GM12873 (cell line): ENCODE results near the gene CYP2E1.

ENCODE experiments used
- TF ChIP-seq, protein P1 (sequence below): IDR thresholded peaks from 2 replicates; pipeline ENCODE4 v1.5.1; 2012; ENCODE audit warnings: low read depth, mild to moderate bottlenecking, moderate library complexity, low read length, control low read depth; ENCODE audit not compliant: insufficient read depth; ENCODE audit errors: missing control alignments

CYP2E1 gene

DNA sequence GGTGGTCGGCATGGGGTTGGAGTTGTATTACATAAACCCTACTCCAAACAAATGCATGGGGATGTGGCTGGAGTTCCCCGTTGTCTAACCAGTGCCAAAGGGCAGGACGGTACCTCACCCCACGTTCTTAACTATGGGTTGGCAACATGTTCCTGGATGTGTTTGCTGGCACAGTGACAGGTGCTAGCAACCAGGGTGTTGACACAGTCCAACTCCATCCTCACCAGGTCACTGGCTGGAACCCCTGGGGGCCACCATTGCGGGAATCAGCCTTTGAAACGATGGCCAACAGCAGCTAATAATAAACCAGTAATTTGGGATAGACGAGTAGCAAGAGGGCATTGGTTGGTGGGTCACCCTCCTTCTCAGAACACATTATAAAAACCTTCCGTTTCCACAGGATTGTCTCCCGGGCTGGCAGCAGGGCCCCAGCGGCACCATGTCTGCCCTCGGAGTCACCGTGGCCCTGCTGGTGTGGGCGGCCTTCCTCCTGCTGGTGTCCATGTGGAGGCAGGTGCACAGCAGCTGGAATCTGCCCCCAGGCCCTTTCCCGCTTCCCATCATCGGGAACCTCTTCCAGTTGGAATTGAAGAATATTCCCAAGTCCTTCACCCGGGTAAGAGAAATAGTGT is at the start of gene CYP2E1:
Gene CYP2E1, plus strand, starts transcription at position 407 of the 632 bp plus-strand sequence. Its CDS starts 33 bp downstream, at position 440.
- TF ChIP-seq, protein P1, sequence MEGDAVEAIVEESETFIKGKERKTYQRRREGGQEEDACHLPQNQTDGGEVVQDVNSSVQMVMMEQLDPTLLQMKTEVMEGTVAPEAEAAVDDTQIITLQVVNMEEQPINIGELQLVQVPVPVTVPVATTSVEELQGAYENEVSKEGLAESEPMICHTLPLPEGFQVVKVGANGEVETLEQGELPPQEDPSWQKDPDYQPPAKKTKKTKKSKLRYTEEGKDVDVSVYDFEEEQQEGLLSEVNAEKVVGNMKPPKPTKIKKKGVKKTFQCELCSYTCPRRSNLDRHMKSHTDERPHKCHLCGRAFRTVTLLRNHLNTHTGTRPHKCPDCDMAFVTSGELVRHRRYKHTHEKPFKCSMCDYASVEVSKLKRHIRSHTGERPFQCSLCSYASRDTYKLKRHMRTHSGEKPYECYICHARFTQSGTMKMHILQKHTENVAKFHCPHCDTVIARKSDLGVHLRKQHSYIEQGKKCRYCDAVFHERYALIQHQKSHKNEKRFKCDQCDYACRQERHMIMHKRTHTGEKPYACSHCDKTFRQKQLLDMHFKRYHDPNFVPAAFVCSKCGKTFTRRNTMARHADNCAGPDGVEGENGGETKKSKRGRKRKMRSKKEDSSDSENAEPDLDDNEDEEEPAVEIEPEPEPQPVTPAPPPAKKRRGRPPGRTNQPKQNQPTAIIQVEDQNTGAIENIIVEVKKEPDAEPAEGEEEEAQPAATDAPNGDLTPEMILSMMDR, result no peak

DNA sequence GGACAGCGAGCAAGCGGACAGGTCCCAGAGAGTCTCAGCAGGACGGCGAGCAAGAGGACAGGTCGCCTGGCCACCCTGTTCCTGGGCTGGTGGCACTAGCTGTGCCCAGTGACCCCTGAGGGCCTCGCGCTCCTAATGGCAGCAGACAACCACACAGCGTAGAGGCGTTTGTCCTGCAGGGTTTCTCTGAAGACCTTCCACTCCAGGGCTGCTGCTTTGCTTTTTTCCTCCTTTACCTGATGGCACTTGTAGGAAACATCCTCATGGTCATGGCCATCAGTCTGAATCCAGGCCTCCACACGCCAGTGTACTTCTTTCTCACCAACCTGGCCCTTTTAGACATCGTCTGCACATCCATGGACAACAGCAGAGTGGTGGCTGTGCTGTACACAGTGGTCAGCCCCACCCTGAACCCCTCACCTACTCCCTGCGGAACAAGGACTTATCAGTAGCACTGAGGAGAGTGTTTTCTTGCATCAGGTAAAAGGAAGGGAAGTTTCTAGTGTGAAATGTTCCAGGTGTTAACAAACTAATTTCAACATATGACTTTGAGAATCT is 46.0 kb upstream of the CYP2E1 start:
- TF ChIP-seq, protein P1, result no peak

DNA sequence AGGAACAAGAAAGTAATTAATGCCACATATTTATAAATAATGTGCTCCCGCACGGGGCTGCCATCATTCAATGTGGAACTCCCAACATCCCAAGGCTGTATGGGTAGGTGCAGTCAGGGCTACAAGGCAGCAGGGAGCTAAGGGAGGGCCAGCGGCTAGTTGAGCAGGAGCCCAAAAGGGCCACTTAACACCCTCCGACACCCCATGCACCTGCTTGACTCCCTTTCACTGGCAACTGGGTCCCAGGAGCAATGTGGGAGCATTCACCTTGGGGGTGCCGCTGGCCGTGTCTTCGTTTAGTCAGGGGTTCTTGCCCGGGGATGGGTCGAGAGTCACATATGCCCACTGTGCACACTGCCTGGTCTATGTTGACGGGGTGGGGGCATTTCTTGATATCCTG is 45.5 kb upstream of the CYP2E1 start:
- TF ChIP-seq, protein P1, result no peak

DNA sequence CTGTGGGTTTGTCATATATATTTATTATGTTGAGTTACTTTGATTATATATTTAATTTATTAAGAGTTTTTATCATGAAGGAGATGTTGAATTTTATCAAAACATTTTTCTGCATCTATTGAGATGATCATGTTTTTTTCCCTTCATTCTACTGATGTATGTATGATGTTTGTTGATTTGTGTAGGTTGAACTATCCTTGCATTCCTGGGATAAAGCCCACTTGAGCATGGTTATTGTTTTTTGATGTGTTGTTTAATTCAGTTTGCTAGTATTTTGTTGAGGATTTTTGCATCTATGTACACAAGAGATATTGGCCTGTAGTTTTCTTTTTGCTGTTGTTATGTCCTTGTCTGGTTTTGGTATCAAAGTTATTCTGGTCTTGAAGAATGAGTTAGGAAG is 42.3 kb upstream of the CYP2E1 start:
- TF ChIP-seq, protein P1, result no peak

DNA sequence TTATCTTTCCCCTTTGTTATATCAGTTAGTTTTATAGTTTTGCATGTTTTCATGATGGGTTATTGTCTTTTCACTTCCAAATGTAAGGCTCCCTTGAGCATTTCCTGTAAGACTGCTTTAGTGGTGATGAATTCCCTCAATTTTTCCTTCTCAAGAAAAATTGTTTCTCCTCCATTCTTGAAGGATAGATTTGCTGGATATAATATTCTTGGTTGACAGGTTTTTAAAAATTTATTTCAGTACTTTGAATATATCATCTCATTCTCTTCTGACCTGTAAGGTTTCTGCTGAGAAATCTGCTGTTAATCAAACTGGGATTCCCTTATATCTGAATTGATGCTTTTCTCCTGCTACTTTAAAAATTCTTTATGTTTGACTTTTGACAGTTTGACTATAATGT is 40.1 kb upstream of the CYP2E1 start:
- TF ChIP-seq, protein P1, result no peak

DNA sequence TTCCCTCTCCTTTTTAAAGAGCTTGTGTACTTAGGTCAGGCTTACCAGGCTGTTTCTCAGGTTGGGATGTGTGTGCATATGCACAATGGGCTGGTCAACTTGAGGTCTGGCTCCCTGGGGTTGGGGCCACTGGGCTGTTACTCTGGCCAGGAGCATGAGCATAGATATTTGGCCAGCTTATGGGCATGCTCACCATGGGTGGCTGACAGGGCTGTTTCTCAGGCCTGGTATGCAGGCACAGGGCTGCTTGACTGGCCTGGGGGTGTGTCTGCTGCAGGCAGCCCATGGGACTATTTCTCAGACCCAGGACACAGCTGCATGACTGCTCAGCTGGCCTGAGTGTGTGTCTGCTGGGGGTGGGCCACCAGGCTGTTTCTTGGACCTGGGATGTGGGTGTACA is 38.8 kb upstream of the CYP2E1 start:
- TF ChIP-seq, protein P1, result no peak

DNA sequence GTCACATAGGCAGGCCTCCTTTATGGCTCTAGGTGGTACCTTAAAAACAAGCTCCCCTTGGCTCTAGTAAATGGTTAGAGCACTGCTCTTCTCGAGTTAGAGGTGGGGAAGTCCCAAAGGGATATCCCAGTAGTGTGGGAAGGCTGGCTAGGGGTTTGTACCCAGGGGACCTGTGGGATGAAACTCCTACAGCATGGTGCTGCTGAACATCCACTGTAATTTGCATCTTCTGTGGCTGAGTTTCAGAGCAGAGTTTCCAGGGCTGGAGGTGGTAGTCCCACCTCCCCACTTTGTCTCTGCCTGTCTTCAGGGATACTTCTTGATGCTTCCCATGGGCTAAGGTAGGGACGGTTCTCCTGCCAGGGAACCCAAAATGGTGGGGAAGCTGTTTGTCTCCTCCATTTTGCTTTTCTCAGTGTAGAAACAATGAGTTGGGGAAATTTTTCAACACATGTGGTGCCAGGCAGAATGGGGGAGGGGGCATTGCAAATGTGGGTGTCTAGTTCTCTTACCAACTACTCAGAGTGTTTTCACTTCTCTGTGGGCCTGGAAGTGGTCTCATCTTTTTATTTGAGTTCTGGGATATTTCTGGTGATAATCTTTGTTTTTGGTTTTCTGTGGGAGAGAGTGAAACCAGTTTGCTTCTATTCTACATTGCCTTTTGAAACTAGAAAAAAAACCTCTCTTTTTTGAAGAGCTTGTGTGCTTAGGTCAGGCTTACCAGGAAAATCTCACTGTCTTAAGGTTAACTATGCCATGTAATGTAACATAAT is 37.2 kb upstream of the CYP2E1 start:
- TF ChIP-seq, protein P1, result no peak
